HepG2 (cell line): Measurements from ENCODE around the gene TAS2R40. TPM values are rescaled to one million over a fixed set of nuclear protein-coding genes. Genes with fewer than 3 reads are reported as not detected.

Experiments used
- ATF1 ChIP-seq: IDR thresholded peaks from 2 replicates; pipeline ENCODE4 v1.6.1; 2016; ENCODE audit warnings: mild to moderate bottlenecking, control low read depth
- BCL6 ChIP-seq: IDR thresholded peaks from 2 replicates; pipeline ENCODE4 v1.6.1; 2016; ENCODE audit warnings: missing genetic modification reagents, missing compliant biosample characterization
- CENPBD1 ChIP-seq: sonication (generic); formaldehyde crosslinking; IDR thresholded peaks from 2 replicates; pipeline ENCODE4 v1.8.0; 2022; ENCODE audit warnings: missing genetic modification reagents, low read depth, mild to moderate bottlenecking, borderline replicate concordance
- CHD4 ChIP-seq: fragments of 200-600 bp; sonication (generic); IDR thresholded peaks from 2 replicates; pipeline ENCODE4 v1.7.0; 2017; ENCODE audit warnings: mild to moderate bottlenecking, low read length, borderline replicate concordance
- EP300 ChIP-seq, 3 experiments: sonication (generic) in 1 of 3; formaldehyde crosslinking in 1 of 3; IDR thresholded peaks; 2 replicates each; pipeline versions ENCODE4 v1.5.1 to v1.6.1; 2011 to 2020; ENCODE audit warnings: low read depth in 2 of 3, low read length in 2 of 3, borderline replicate concordance in 1 of 3, improper control_type of control experiment in 1 of 3, mild to moderate bottlenecking in 1 of 3, missing genetic modification reagents in 1 of 3, moderate library complexity in 1 of 3
- FOXJ3 ChIP-seq: sonication (generic); formaldehyde crosslinking; IDR thresholded peaks from 2 replicates; pipeline ENCODE4 v1.4.0; 2020; ENCODE audit warnings: missing genetic modification reagents, mild to moderate bottlenecking, borderline replicate concordance
- HNF4G ChIP-seq, 2 experiments: sonication (generic) in 1 of 2; formaldehyde crosslinking in 1 of 2; IDR thresholded peaks; 2 replicates each; pipeline versions ENCODE4 v1.4.0 to v1.6.1; 2011 to 2020; ENCODE audit warnings: borderline replicate concordance in 2 of 2, low read depth in 2 of 2, mild to moderate bottlenecking in 2 of 2, low read length in 1 of 2, missing genetic modification reagents in 1 of 2, moderate library complexity in 1 of 2
- HNRNPLL ChIP-seq: fragments of 200-400 bp; formaldehyde crosslinking; IDR thresholded peaks from 2 replicates; pipeline ENCODE4 v1.6.1; 2017; ENCODE audit warnings: mild to moderate bottlenecking, low read depth, low read length; ENCODE audit not compliant: poor library complexity, severe bottlenecking
- LBX2 ChIP-seq: sonication (generic); formaldehyde crosslinking; IDR thresholded peaks from 2 replicates; pipeline ENCODE4 v1.5.0; 2020; ENCODE audit warnings: missing genetic modification reagents, mild to moderate bottlenecking, borderline replicate concordance
- NCOA1 ChIP-seq: sonication (generic); formaldehyde crosslinking; IDR thresholded peaks from 2 replicates; pipeline ENCODE4 v1.9.0; 2021; ENCODE audit warnings: missing genetic modification reagents
- NFIC ChIP-seq: IDR thresholded peaks from 2 replicates; pipeline ENCODE4 v1.6.1; 2012; ENCODE audit warnings: mild to moderate bottlenecking, low read length, inconsistent platforms
- NFYB ChIP-seq: sonication (generic); formaldehyde crosslinking; IDR thresholded peaks from 2 replicates; pipeline ENCODE4 v1.4.0; 2020; ENCODE audit warnings: missing genetic modification reagents
- NR2F2 ChIP-seq: IDR thresholded peaks from 2 replicates; pipeline ENCODE4 v1.6.1; 2012; ENCODE audit warnings: low read depth, inconsistent platforms, borderline replicate concordance
- RFX5 ChIP-seq: IDR thresholded peaks from 2 replicates; pipeline ENCODE4 v1.6.1; 2011; ENCODE audit warnings: low read depth, low read length, improper control_type of control experiment
- SNRNP70 ChIP-seq: fragments of 200-400 bp; formaldehyde crosslinking; IDR thresholded peaks from 2 replicates; pipeline ENCODE4 v1.6.1; 2017; ENCODE audit warnings: mild to moderate bottlenecking, low read depth, low read length, moderate library complexity
- SOX5 ChIP-seq: IDR thresholded peaks from 2 replicates; pipeline ENCODE4 v1.6.1; 2016; ENCODE audit warnings: borderline replicate concordance
- TIGD3 ChIP-seq: sonication (generic); formaldehyde crosslinking; IDR thresholded peaks from 2 replicates; pipeline ENCODE4 v1.5.1; 2020; ENCODE audit warnings: mild to moderate bottlenecking, missing genetic modification reagents, borderline replicate concordance
- TSC22D2 ChIP-seq: sonication (generic); formaldehyde crosslinking; IDR thresholded peaks from 2 replicates; pipeline ENCODE4 v1.5.1; 2020; ENCODE audit warnings: missing genetic modification reagents, mild to moderate bottlenecking, borderline replicate concordance
- ZBTB7B ChIP-seq: sonication (generic); formaldehyde crosslinking; IDR thresholded peaks from 2 replicates; pipeline ENCODE4 v1.4.0; 2020; ENCODE audit warnings: missing genetic modification reagents
- ZFP62 ChIP-seq: sonication (generic); formaldehyde crosslinking; IDR thresholded peaks from 2 replicates; pipeline ENCODE4 v1.4.0; 2020; ENCODE audit warnings: missing genetic modification reagents
- ZNF12 ChIP-seq: sonication (generic); formaldehyde crosslinking; IDR thresholded peaks from 2 replicates; pipeline ENCODE4 v1.5.0; 2020; ENCODE audit warnings: missing genetic modification reagents
- ZNF274 ChIP-seq: sonication (generic); formaldehyde crosslinking; IDR thresholded peaks from 2 replicates; pipeline ENCODE4 v1.5.1; 2020; ENCODE audit warnings: mild to moderate bottlenecking, missing genetic modification reagents
- ZNF326 ChIP-seq: sonication (generic); formaldehyde crosslinking; IDR thresholded peaks from 2 replicates; pipeline ENCODE4 v1.4.0; 2020; ENCODE audit warnings: missing genetic modification reagents, borderline replicate concordance
- ZNF329 ChIP-seq: sonication (generic); formaldehyde crosslinking; IDR thresholded peaks from 2 replicates; pipeline ENCODE4 v1.9.0; 2021; ENCODE audit warnings: low read depth, mild to moderate bottlenecking, missing genetic modification reagents
- ZNF776 ChIP-seq: sonication (generic); formaldehyde crosslinking; IDR thresholded peaks from 2 replicates; pipeline ENCODE4 v1.4.0; 2020; ENCODE audit warnings: mild to moderate bottlenecking, missing genetic modification reagents
- ZNF790 ChIP-seq: sonication (generic); formaldehyde crosslinking; IDR thresholded peaks from 2 replicates; pipeline ENCODE4 v1.8.0; 2022; ENCODE audit warnings: missing genetic modification reagents, mild to moderate bottlenecking, borderline replicate concordance
- ZNF878 ChIP-seq: sonication (generic); formaldehyde crosslinking; IDR thresholded peaks from 2 replicates; pipeline ENCODE4 v1.8.1; 2023; ENCODE audit warnings: mild to moderate bottlenecking, missing genetic modification reagents, moderate library complexity
- polyA plus RNA-seq, 8 experiments: library from polyadenylated mRNA; depleted of rRNA in 3 of 8; stranded (reverse) in 7 of 8; unstranded in 1 of 8; fragments of >200 nt; fragmentation: Illumina TruSeq in 4 of 8; extraction: Trizol in 4 of 8; gene quantifications; 2 replicates each; pipeline versions ENCODE4 v1.2.1 to v1.2.3, GENCODE V29; 2011 to 2016; ENCODE audit warnings: low read depth in 4 of 8, missing spikeins in 1 of 8, mixed read lengths in 1 of 8; ENCODE audit not compliant: insufficient read depth in 1 of 8
- total RNA-seq, 5 experiments: library from RNA; depleted of rRNA; stranded (reverse); fragments of >200 nt; fragmentation: Illumina TruSeq; extraction: Trizol; gene quantifications; 2 replicates each; pipeline ENCODE4 v1.2.3, GENCODE V29; 2016; ENCODE audit warnings: low read depth in 1 of 5

TAS2R40 gene
- total and polyA plus RNA-seq, 2 of the 13 experiments (the other 11 are each of a cell fraction or from before 2014, with no cell fraction given) = not detected

- peak; percentile 85; the same call in 1 of the 2 replicates for TF ChIP-seq TSC22D2 (CRISPR knock-in tag)
- TF ChIP-seq SOX5 (CRISPR knock-in tag) = peak; percentile 41; the same call in 1 of the 2 replicates
- peak; percentile 74; the same call in 1 of the 2 replicates for TF ChIP-seq ZBTB7B (CRISPR knock-in tag)
- TF ChIP-seq NCOA1 (CRISPR knock-in tag) = no peak
- TF ChIP-seq CENPBD1 = no peak
- TF ChIP-seq ZNF274 (CRISPR knock-in tag) = peak; percentile 70; the same call in 1 of the 2 replicates
- no peak for TF ChIP-seq TIGD3 (CRISPR knock-in tag)
- TF ChIP-seq RFX5 = no peak
- peak; percentile 48; the same call in 1 of the 2 replicates for TF ChIP-seq LBX2 (CRISPR knock-in tag)
- TF ChIP-seq ZNF12 = 0 out of 2 replicates have a peak, but pooled peaks have one; percentile 46
- TF ChIP-seq ZNF790 (CRISPR knock-in tag) = peak; percentile 87; the same call in 1 of the 2 replicates
- 0 out of 2 replicates have a peak, but pooled peaks have one; percentile 36 for TF ChIP-seq ATF1 (CRISPR knock-in tag)
- no peak for TF ChIP-seq ZNF878 (CRISPR knock-in tag)
- TF ChIP-seq NFIC = peak; percentile 50; the same call in 1 of the 2 replicates
- TF ChIP-seq ZNF329 (CRISPR knock-in tag) = no peak
- no peak for TF ChIP-seq ZFP62 (CRISPR knock-in tag)
- TF ChIP-seq EP300 (IDR thresholded peaks at IDR 0.05; ENCODE audit: low read depth in 2 of 2, low read length in 2 of 2) = peak in 1 of 2 experiments; percentile 22; a peak in 1 of 4 replicates
- peak; percentile 47; the same call in 1 of the 2 replicates for TF ChIP-seq EP300 (CRISPR knock-in tag; IDR thresholded peaks at IDR 0.05; ENCODE audit: borderline replicate concordance)
- TF ChIP-seq BCL6 (CRISPR knock-in tag) = peak; percentile 52
- peak; percentile 35; the same call in 1 of the 2 replicates for TF ChIP-seq NFYB
- no peak for TF ChIP-seq SNRNP70
- TF ChIP-seq FOXJ3 (CRISPR knock-in tag) = 0 out of 2 replicates have a peak, but pooled peaks have one; percentile 29
- peak; percentile 72 for TF ChIP-seq HNF4G (IDR thresholded peaks at IDR 0.05; ENCODE audit: borderline replicate concordance, low read depth, low read length)
- TF ChIP-seq HNF4G (CRISPR knock-in tag; IDR thresholded peaks at IDR 0.05; ENCODE audit: borderline replicate concordance, low read depth) = peak; percentile 90
- TF ChIP-seq NR2F2 = no peak
- no peak for TF ChIP-seq ZNF326 (CRISPR knock-in tag)
- TF ChIP-seq HNRNPLL = peak; percentile 74
- TF ChIP-seq CHD4 = no peak
- TF ChIP-seq ZNF776 = peak; percentile 32; the same call in 1 of the 2 replicates
Measured at GRCh38 chr7:143263266-143264195, 41.7 kb downstream of the TAS2R40 start, which contains the start of gene GSTK1 (continued).
